GM10266 (cell line): ENCODE measurements around the gene ZNF423.

ENCODE experiments used
- DNase-seq: peaks from one replicate; pipeline ENCODE4 v3.0.0; 2012; ENCODE audit errors: extremely low spot score
- CTCF ChIP-seq: IDR thresholded peaks from 2 replicates; pipeline ENCODE4 v1.5.1; 2012; ENCODE audit warnings: mild to moderate bottlenecking, low read depth; ENCODE audit not compliant: control insufficient read depth, insufficient read depth; ENCODE audit errors: missing control alignments

ZNF423 gene

GRCh38 chr16:49675413-49675812 is 180.5 kb downstream of the ZNF423 start:
- no peak for DNase-seq
- TF ChIP-seq CTCF, result no peak

GRCh38 chr16:49674990-49675389 is 180.9 kb downstream of the ZNF423 start:
- no peak for DNase-seq
- no peak for TF ChIP-seq CTCF

GRCh38 chr16:49674351-49674851 is 181.5 kb downstream of the ZNF423 start:
- DNase-seq, result no peak

GRCh38 chr16:49673442-49673841 is 182.5 kb downstream of the ZNF423 start:
- no peak for DNase-seq
- TF ChIP-seq CTCF, result no peak

More at GRCh38 chr16:49674351-49674851, 181.5 kb downstream of the ZNF423 start:
- no peak for TF ChIP-seq CTCF

GRCh38 chr16:49672753-49673152 is 183.2 kb downstream of the ZNF423 start:
- TF ChIP-seq CTCF, result no peak

GRCh38 chr16:49671333-49671732 is 184.6 kb downstream of the ZNF423 start:
- TF ChIP-seq CTCF, result no peak
- no peak for DNase-seq

More at GRCh38 chr16:49672753-49673152, 183.2 kb downstream of the ZNF423 start:
- no peak for DNase-seq

- TF ChIP-seq CTCF, result no peak
- DNase-seq, result no peak
Measured at GRCh38 chr16:49670627-49671026, 185.3 kb downstream of the ZNF423 start.
